Activated CD4-positive, alpha-beta memory T cell treated with anti-CD3 and anti-CD28 coated beads for 36 hours (primary cell): ENCODE measurements around the gene GOLGA8Q. TPM values are rescaled to one million over a fixed set of nuclear protein-coding genes. Genes with fewer than 3 reads are reported as not detected.
"Not testable (repeated sequence)": the region's sequence is repeated elsewhere in the genome, so short reads cannot be mapped to it uniquely, and the experiment has no call there.

ENCODE experiments used
- CTCF ChIA-PET: fragments of 350-600 bp; sonication (Branson Sonifier 250); formaldehyde crosslinking; loops from one replicate; lab custom pipeline; 2021; ENCODE audit warnings: antibody characterized with exemption, inconsistent platforms; lab: Charles Lee
- POLR2A ChIA-PET: fragments of 350-600 bp; sonication (Branson Sonifier 250); formaldehyde crosslinking; loops from one replicate; lab custom pipeline; 2021; ENCODE audit warnings: antibody characterized with exemption; lab: Charles Lee
- DNase-seq: peaks from one replicate; pipeline ENCODE4 v3.0.0-alpha.2; 2020
- H3K27ac Mint-ChIP-seq: one replicate; pipeline ENCODE4 v1.8.0; 2021; ENCODE audit warnings: mixed read lengths
- H3K27me3 Mint-ChIP-seq: one replicate; pipeline ENCODE4 v1.8.0; 2021; ENCODE audit warnings: mixed read lengths
- H3K36me3 Mint-ChIP-seq: one replicate; pipeline ENCODE4 v1.8.0; 2021; ENCODE audit warnings: mixed read lengths
- H3K4me1 Mint-ChIP-seq: one replicate; pipeline ENCODE4 v1.8.0; 2021; ENCODE audit warnings: low read depth, mixed read lengths
- H3K4me3 Mint-ChIP-seq: one replicate; pipeline ENCODE4 v1.8.0; 2021; ENCODE audit warnings: mild to moderate bottlenecking, mixed read lengths
- H3K9me3 Mint-ChIP-seq: one replicate; pipeline ENCODE4 v1.8.0; 2021; ENCODE audit warnings: mixed read lengths
- intact Hi-C: fragments of 100-400 bp; cut with micrococcal nuclease; formaldehyde crosslinking; loops from one replicate; pipeline ENCODE4 v1.15.1; 2023
- total RNA-seq, 2 experiments: library from RNA; stranded (reverse); gene quantifications; one replicate each; pipeline ENCODE4 v1.2.3, GENCODE V29; 2021

GOLGA8Q gene
- total RNA-seq, 2 experiments from 2014 or later = 0.33 TPM; not detected in 1

- H3K9me3 Mint-ChIP-seq, H3K4me3 Mint-ChIP-seq, H3K27ac Mint-ChIP-seq, intact Hi-C loops, H3K36me3 Mint-ChIP-seq, H3K27me3 Mint-ChIP-seq, POLR2A ChIA-PET, H3K4me1 Mint-ChIP-seq, CTCF ChIA-PET, DNase-seq: not testable (repeated sequence)
Observed at GRCh38 chr15:30598953-30599352, 47.1 kb downstream of the GOLGA8Q start.

- H3K36me3 Mint-ChIP-seq, H3K4me3 Mint-ChIP-seq, POLR2A ChIA-PET, intact Hi-C loops, H3K9me3 Mint-ChIP-seq, CTCF ChIA-PET, H3K27ac Mint-ChIP-seq, DNase-seq, H3K27me3 Mint-ChIP-seq, H3K4me1 Mint-ChIP-seq: not testable (repeated sequence)
Observed at GRCh38 chr15:30603796-30604195, 51.9 kb downstream of the GOLGA8Q start, which contains the start of gene GOLGA8H. TSS of gene GOLGA8H (plus strand) at chr15:30604028. CDS start at chr15:30604126, 98 bp downstream.

Other genes starting within 250 kb of the GOLGA8Q start
- gene CHRFAM7A, start 158.5 kb upstream of the GOLGA8Q start, total RNA-seq = under 1 TPM in 1 of 2 experiments, not detected in 1; 0.90 TPM
- gene GOLGA8R, start 137.8 kb upstream of the GOLGA8Q start, total RNA-seq = under 1 TPM; 0.14 to 0.56 TPM
- not detected for gene GOLGA8H, start 52.0 kb downstream of the GOLGA8Q start, total RNA-seq